DOHH2 (cell line): ENCODE results near the gene WNT5B.

Experiments used
- H3F3A ChIP-seq: fragments of 200-600 bp; sonication (generic), shearing (Covaris generic); 2 replicates; pipeline ENCODE4 v1.6.0; 2016; ENCODE audit warnings: antibody characterized with exemption, mild to moderate bottlenecking; ENCODE audit not compliant: control insufficient read depth, insufficient read depth
- H3K27ac ChIP-seq: fragments of 200-600 bp; sonication (generic); 2 replicates; pipeline ENCODE4 v1.5.1; 2014; ENCODE audit warnings: low read depth, mild to moderate bottlenecking, low read length, moderate library complexity
- H3K27me3 ChIP-seq: fragments of 200-600 bp; sonication (generic); 2 replicates; pipeline ENCODE4 v1.6.1; 2014; ENCODE audit warnings: mild to moderate bottlenecking, low read length, mixed read lengths; ENCODE audit not compliant: control insufficient read depth
- H3K36me3 ChIP-seq: fragments of 200-600 bp; sonication (generic); 2 replicates; pipeline ENCODE4 v1.6.1; 2014; ENCODE audit warnings: mild to moderate bottlenecking, low read length, moderate library complexity, mixed read lengths; ENCODE audit not compliant: control insufficient read depth
- H3K4me1 ChIP-seq: fragments of 200-600 bp; sonication (generic); 2 replicates; pipeline ENCODE4 v1.6.1; 2014; ENCODE audit warnings: mild to moderate bottlenecking, low read length, mixed read lengths; ENCODE audit not compliant: control insufficient read depth
- H3K4me2 ChIP-seq: fragments of 200-600 bp; sonication (generic); 2 replicates; pipeline ENCODE4 v1.6.0; 2014; ENCODE audit warnings: mild to moderate bottlenecking, low read length, moderate library complexity
- H3K4me3 ChIP-seq: fragments of 200-600 bp; sonication (generic); 2 replicates; pipeline ENCODE4 v1.5.1; 2014; ENCODE audit warnings: mild to moderate bottlenecking, low read length, mixed read lengths
- H3K79me2 ChIP-seq: fragments of 200-600 bp; sonication (generic); 2 replicates; pipeline ENCODE4 v1.6.1; 2014; ENCODE audit warnings: mild to moderate bottlenecking, low read length, mixed read lengths; ENCODE audit not compliant: control insufficient read depth
- H3K9me2 ChIP-seq: fragments of 200-600 bp; sonication (generic); replicated peaks from 2 replicates; pipeline ENCODE4 v1.6.1; 2014; ENCODE audit warnings: mild to moderate bottlenecking, low read length, mixed read lengths; ENCODE audit not compliant: control insufficient read depth
- H3K9me3 ChIP-seq: fragments of 200-600 bp; sonication (generic); 2 replicates; pipeline ENCODE4 v1.6.1; 2014; ENCODE audit warnings: antibody characterized with exemption, low read length, mixed read lengths; ENCODE audit not compliant: control insufficient read depth, insufficient read depth
- H4K20me1 ChIP-seq: fragments of 200-600 bp; sonication (generic); 2 replicates; pipeline ENCODE4 v1.6.0; 2014; ENCODE audit warnings: low read depth, mild to moderate bottlenecking, antibody characterized with exemption, low read length, moderate library complexity; ENCODE audit not compliant: control insufficient read depth, insufficient read depth
- EZH2phosphoT487 ChIP-seq: fragments of 200-600 bp; sonication (generic); IDR thresholded peaks from 2 replicates; pipeline ENCODE4 v1.6.1; 2017; ENCODE audit warnings: borderline replicate concordance, mild to moderate bottlenecking, antibody characterized with exemption, low read length, moderate library complexity, mixed read lengths
- TF ChIP-seq, protein P1 (sequence below): fragments of 200-600 bp; sonication (generic); IDR thresholded peaks from one replicate; pipeline ENCODE4 v1.5.1; 2014; ENCODE audit warnings: antibody characterized with exemption, mild to moderate bottlenecking, low read depth, low read length; ENCODE audit not compliant: poor library complexity, severe bottlenecking

WNT5B gene

GRCh38 chr12:1645819-1646218 is 16.8 kb downstream of the WNT5B start:
- Histone ChIP-seq H3F3A (no peaks in the 10 kb centered on the region), H3K27ac (no peak overlapping the region), H3K4me1 (peaks cover 8% of the 10 kb centered on the region), H3K36me3 (no peaks in the 10 kb centered on the region), H3K79me2 (no peaks in the 10 kb centered on the region), H3K27me3 (peaks cover 27% of the 10 kb centered on the region), H3K9me3 (no peaks in the 10 kb centered on the region), H3K4me3 (no peak overlapping the region), H4K20me1 (no peaks in the 10 kb centered on the region), H3K4me2 (no peak overlapping the region), H3K9me2 (no peaks in the 10 kb centered on the region)
- TF ChIP-seq, protein P1, sequence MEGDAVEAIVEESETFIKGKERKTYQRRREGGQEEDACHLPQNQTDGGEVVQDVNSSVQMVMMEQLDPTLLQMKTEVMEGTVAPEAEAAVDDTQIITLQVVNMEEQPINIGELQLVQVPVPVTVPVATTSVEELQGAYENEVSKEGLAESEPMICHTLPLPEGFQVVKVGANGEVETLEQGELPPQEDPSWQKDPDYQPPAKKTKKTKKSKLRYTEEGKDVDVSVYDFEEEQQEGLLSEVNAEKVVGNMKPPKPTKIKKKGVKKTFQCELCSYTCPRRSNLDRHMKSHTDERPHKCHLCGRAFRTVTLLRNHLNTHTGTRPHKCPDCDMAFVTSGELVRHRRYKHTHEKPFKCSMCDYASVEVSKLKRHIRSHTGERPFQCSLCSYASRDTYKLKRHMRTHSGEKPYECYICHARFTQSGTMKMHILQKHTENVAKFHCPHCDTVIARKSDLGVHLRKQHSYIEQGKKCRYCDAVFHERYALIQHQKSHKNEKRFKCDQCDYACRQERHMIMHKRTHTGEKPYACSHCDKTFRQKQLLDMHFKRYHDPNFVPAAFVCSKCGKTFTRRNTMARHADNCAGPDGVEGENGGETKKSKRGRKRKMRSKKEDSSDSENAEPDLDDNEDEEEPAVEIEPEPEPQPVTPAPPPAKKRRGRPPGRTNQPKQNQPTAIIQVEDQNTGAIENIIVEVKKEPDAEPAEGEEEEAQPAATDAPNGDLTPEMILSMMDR, result no peak
- no peak for TF ChIP-seq EZH2phosphoT487

- H3K27me3 ChIP-seq, result peaks cover 35% of the 10 kb centered on the region
- no peaks in the 10 kb centered on the region for H3K9me3 ChIP-seq
- H3K4me2 ChIP-seq, result no peak overlapping the region
- no peak overlapping the region for H3K4me3 ChIP-seq
- TF ChIP-seq, protein P1, result no peak
- TF ChIP-seq EZH2phosphoT487, result no peak
- no peaks in the 10 kb centered on the region for H3K9me2 ChIP-seq
- H4K20me1 ChIP-seq, result no peaks in the 10 kb centered on the region
- H3K79me2 ChIP-seq, result no peaks in the 10 kb centered on the region
- H3K4me1 ChIP-seq, result peaks cover 8% of the 10 kb centered on the region
- no peaks in the 10 kb centered on the region for H3K36me3 ChIP-seq
- no peaks in the 10 kb centered on the region for H3F3A ChIP-seq
- H3K27ac ChIP-seq, result no peak overlapping the region
These were observed 17.7 kb downstream of the WNT5B start for GRCh38 chr12:1646569-1647284.

GRCh38 chr12:1647285-1647669 is 18.2 kb downstream of the WNT5B start:
- Histone ChIP-seq H3K27ac (no peak overlapping the region), H3K36me3 (no peaks in the 10 kb centered on the region), H3K4me2 (no peak overlapping the region), H3K79me2 (no peaks in the 10 kb centered on the region), H3K4me3 (no peak overlapping the region), H4K20me1 (no peaks in the 10 kb centered on the region), H3K9me2 (no peaks in the 10 kb centered on the region), H3K9me3 (no peaks in the 10 kb centered on the region), H3K27me3 (peaks cover 39% of the 10 kb centered on the region), H3K4me1 (peaks cover 8% of the 10 kb centered on the region), H3F3A (no peaks in the 10 kb centered on the region)
- TF ChIP-seq EZH2phosphoT487, result no peak
- TF ChIP-seq, protein P1, result no peak
